ENCODE data around the gene TPSAB1. TPM values are rescaled to one million over a fixed set of nuclear protein-coding genes. Genes with fewer than 3 reads are reported as not detected.
"Not testable (repeated sequence)": the region's sequence is repeated elsewhere in the genome, so short reads cannot be mapped to it uniquely, and the experiment has no call there.

The TPSAB1 gene
- total and polyA plus RNA-seq, 3 experiments from 2014 or later: not detected

- Mint-ChIP-seq H3K36me3 (no peaks in the 10 kb centered on the region), H3K4me1 (peaks cover 0 to 2% (median 0%) of the 10 kb centered on the region in 3 donors), H3K4me3 (no peak overlapping the region), H3K27ac (peak overlapping the region in 1 of 8 donors; percentile 29), H3K9me3 (no peaks in the 10 kb centered on the region), H3K27me3 (peaks cover 4 to 7% of the 10 kb centered on the region in 2 donors)
- Histone ChIP-seq H3K4me3 (ENCODE audit: low read length) (no peak overlapping the region), H3K4me1 (ENCODE audit: insufficient read depth, low read length) (no peaks in the 10 kb centered on the region), H3K36me3 (ENCODE audit: insufficient read depth, low read length) (no peaks in the 10 kb centered on the region), H3K27me3 (ENCODE audit: insufficient read depth, low read length, poor library complexity, severe bottlenecking) (no peaks in the 10 kb centered on the region), H3K9me3 (ENCODE audit: low read length) (no peaks in the 10 kb centered on the region), H3K27ac (ENCODE audit: low read depth, low read length) (no peak overlapping the region)
- DNase-seq: no peak
- POLR2A ChIA-PET: no interaction called here
- CTCF ChIA-PET: no interaction called here
Measured at GRCh38 chr16:1197237-1197866, 43.2 kb upstream of the TPSAB1 start.

- POLR2A ChIA-PET: no interaction called here
- no peak overlapping the region for H3K4me3 ChIP-seq (ENCODE audit: low read length)
- CTCF ChIA-PET: no interaction called here
- no peaks in the 10 kb centered on the region for H3K9me3 Mint-ChIP-seq
- H3K36me3 Mint-ChIP-seq: no peaks in the 10 kb centered on the region
- H3K27me3 Mint-ChIP-seq: peaks cover 0 to 7% of the 10 kb centered on the region in 2 donors
- DNase-seq: no peak
- no peaks in the 10 kb centered on the region for H3K4me1 ChIP-seq (ENCODE audit: insufficient read depth, low read length)
- no peaks in the 10 kb centered on the region for H3K9me3 ChIP-seq (ENCODE audit: low read length)
- peaks cover 0 to 2% (median 0%) of the 10 kb centered on the region in 3 donors for H3K4me1 Mint-ChIP-seq
- no peak overlapping the region for H3K27ac Mint-ChIP-seq
- no peaks in the 10 kb centered on the region for H3K27me3 ChIP-seq (ENCODE audit: insufficient read depth, low read length, poor library complexity, severe bottlenecking)
- H3K27ac ChIP-seq (ENCODE audit: low read depth, low read length): no peak overlapping the region
- no peaks in the 10 kb centered on the region for H3K36me3 ChIP-seq (ENCODE audit: insufficient read depth, low read length)
- H3K4me3 Mint-ChIP-seq: no peak overlapping the region
Measured at GRCh38 chr16:1198194-1198593, 42.3 kb upstream of the TPSAB1 start.

- H3K9me3 Mint-ChIP-seq; H3K36me3 Mint-ChIP-seq; H3K36me3 ChIP-seq (ENCODE audit: insufficient read depth, low read length); H3K4me1 ChIP-seq (ENCODE audit: insufficient read depth, low read length); H3K27ac ChIP-seq (ENCODE audit: low read depth, low read length); CTCF ChIA-PET; H3K4me1 Mint-ChIP-seq; POLR2A ChIA-PET; H3K27me3 Mint-ChIP-seq; H3K4me3 Mint-ChIP-seq; H3K9me3 ChIP-seq (ENCODE audit: low read length); H3K27ac Mint-ChIP-seq; H3K4me3 ChIP-seq (ENCODE audit: low read length); H3K27me3 ChIP-seq (ENCODE audit: insufficient read depth, low read length, poor library complexity, severe bottlenecking): not testable (repeated sequence)
- peak in 1 of 5 donors; percentile 21 for DNase-seq
Measured at GRCh38 chr16:1198671-1199346, 41.7 kb upstream of the TPSAB1 start.

GRCh38 chr16:1199347-1200013 is 41.0 kb upstream of the TPSAB1 start:
- no peaks in the 10 kb centered on the region for H3K36me3 ChIP-seq (ENCODE audit: insufficient read depth, low read length)
- CTCF ChIA-PET: no interaction called here
- no peaks in the 10 kb centered on the region for H3K4me1 ChIP-seq (ENCODE audit: insufficient read depth, low read length)
- Mint-ChIP-seq H3K4me1 (peaks cover 0 to 2% (median 0%) of the 10 kb centered on the region in 3 donors), H3K27me3 (peaks cover 0 to 7% of the 10 kb centered on the region in 2 donors), H3K9me3 (no peaks in the 10 kb centered on the region), H3K27ac (no peak overlapping the region), H3K36me3 (no peaks in the 10 kb centered on the region), H3K4me3 (peak overlapping the region in 2 of 7 donors; percentile 40 to 54)
- no peaks in the 10 kb centered on the region for H3K9me3 ChIP-seq (ENCODE audit: low read length)
- no peak overlapping the region for H3K27ac ChIP-seq (ENCODE audit: low read depth, low read length)
- H3K4me3 ChIP-seq (ENCODE audit: low read length): no peak overlapping the region
- POLR2A ChIA-PET: no interaction called here
- no peak for DNase-seq
- H3K27me3 ChIP-seq (ENCODE audit: insufficient read depth, low read length, poor library complexity, severe bottlenecking): no peaks in the 10 kb centered on the region

- H3K4me3 ChIP-seq (ENCODE audit: low read length): no peak overlapping the region
Measured at GRCh38 chr16:1200014-1200627, 40.4 kb upstream of the TPSAB1 start.

GRCh38 chr16:1201444-1201843 is 39.1 kb upstream of the TPSAB1 start:
- H3K4me3 ChIP-seq (ENCODE audit: low read length): no peak overlapping the region
- POLR2A ChIA-PET: no interaction called here
- no peaks in the 10 kb centered on the region for H3K9me3 Mint-ChIP-seq
- H3K4me1 Mint-ChIP-seq: peaks cover 0 to 2% (median 0%) of the 10 kb centered on the region in 3 donors
- H3K4me3 Mint-ChIP-seq: no peak overlapping the region
- H3K4me1 ChIP-seq (ENCODE audit: insufficient read depth, low read length): no peaks in the 10 kb centered on the region
- CTCF ChIA-PET: no interaction called here
- peaks cover 0 to 7% of the 10 kb centered on the region in 2 donors for H3K27me3 Mint-ChIP-seq
- no peaks in the 10 kb centered on the region for H3K9me3 ChIP-seq (ENCODE audit: low read length)
- H3K27me3 ChIP-seq (ENCODE audit: insufficient read depth, low read length, poor library complexity, severe bottlenecking): no peaks in the 10 kb centered on the region
- no peak overlapping the region for H3K27ac ChIP-seq (ENCODE audit: low read depth, low read length)
- H3K36me3 ChIP-seq (ENCODE audit: insufficient read depth, low read length): no peaks in the 10 kb centered on the region
- no peaks in the 10 kb centered on the region for H3K36me3 Mint-ChIP-seq
- H3K27ac Mint-ChIP-seq: no peak overlapping the region
- no peak for DNase-seq

More at GRCh38 chr16:1200014-1200627, 40.4 kb upstream of the TPSAB1 start:
- Histone ChIP-seq H3K4me1 (ENCODE audit: insufficient read depth, low read length) (no peaks in the 10 kb centered on the region), H3K27me3 (ENCODE audit: insufficient read depth, low read length, poor library complexity, severe bottlenecking) (no peaks in the 10 kb centered on the region), H3K36me3 (ENCODE audit: insufficient read depth, low read length) (no peaks in the 10 kb centered on the region), H3K9me3 (ENCODE audit: low read length) (no peaks in the 10 kb centered on the region), H3K27ac (ENCODE audit: low read depth, low read length) (no peak overlapping the region)
- Mint-ChIP-seq H3K9me3 (no peaks in the 10 kb centered on the region), H3K4me1 (peaks cover 0 to 2% (median 0%) of the 10 kb centered on the region in 3 donors), H3K27ac (no peak overlapping the region), H3K27me3 (peaks cover 0 to 7% of the 10 kb centered on the region in 2 donors), H3K4me3 (peak overlapping the region in 2 of 7 donors; percentile 40 to 54), H3K36me3 (no peaks in the 10 kb centered on the region)
- DNase-seq: no peak
- POLR2A ChIA-PET: no interaction called here
- CTCF ChIA-PET: no interaction called here

- Histone ChIP-seq H3K27me3 (ENCODE audit: insufficient read depth, low read length, poor library complexity, severe bottlenecking) (no peaks in the 10 kb centered on the region), H3K4me1 (ENCODE audit: insufficient read depth, low read length) (no peaks in the 10 kb centered on the region), H3K36me3 (ENCODE audit: insufficient read depth, low read length) (no peaks in the 10 kb centered on the region), H3K4me3 (ENCODE audit: low read length) (no peak overlapping the region), H3K9me3 (ENCODE audit: low read length) (no peaks in the 10 kb centered on the region), H3K27ac (ENCODE audit: low read depth, low read length) (no peak overlapping the region)
- no peak overlapping the region for H3K4me3 Mint-ChIP-seq
- H3K27ac Mint-ChIP-seq: no peak overlapping the region
- ChIA-PET CTCF (no interaction called here), POLR2A (no interaction called here)
- H3K27me3 Mint-ChIP-seq: peaks cover 0 to 3% of the 10 kb centered on the region in 2 donors
- no peaks in the 10 kb centered on the region for H3K9me3 Mint-ChIP-seq
- H3K4me1 Mint-ChIP-seq: peaks cover 0 to 2% (median 0%) of the 10 kb centered on the region in 3 donors
- DNase-seq: no peak
- H3K36me3 Mint-ChIP-seq: no peaks in the 10 kb centered on the region
Measured at GRCh38 chr16:1202274-1202673, 38.2 kb upstream of the TPSAB1 start.

- POLR2A ChIA-PET: no interaction called here
Measured at GRCh38 chr16:1204933-1205332, 35.6 kb upstream of the TPSAB1 start.

More at GRCh38 chr16:1204933-1205332, 35.6 kb upstream of the TPSAB1 start:
- H3K27me3 ChIP-seq (ENCODE audit: insufficient read depth, low read length, poor library complexity, severe bottlenecking): no peaks in the 10 kb centered on the region
- CTCF ChIA-PET: no interaction called here
- Mint-ChIP-seq H3K36me3 (no peaks in the 10 kb centered on the region), H3K27me3 (peaks cover 0 to 4% of the 10 kb centered on the region in 2 donors), H3K4me1 (peaks cover 0 to 4% (median 4%) of the 10 kb centered on the region in 3 donors), H3K27ac (no peak overlapping the region), H3K4me3 (no peak overlapping the region), H3K9me3 (no peaks in the 10 kb centered on the region)
- H3K27ac ChIP-seq (ENCODE audit: low read depth, low read length): no peak overlapping the region
- no peaks in the 10 kb centered on the region for H3K36me3 ChIP-seq (ENCODE audit: insufficient read depth, low read length)
- DNase-seq: no peak
- H3K4me1 ChIP-seq (ENCODE audit: insufficient read depth, low read length): no peaks in the 10 kb centered on the region
- H3K4me3 ChIP-seq (ENCODE audit: low read length): no peak overlapping the region
- H3K9me3 ChIP-seq (ENCODE audit: low read length): no peaks in the 10 kb centered on the region
